ENCODE results near the gene NDUFB6. TPM values are rescaled to one million over a fixed set of nuclear protein-coding genes. Genes with fewer than 3 reads are reported as not detected.

The NDUFB6 gene
- total and polyA plus RNA-seq, 4 donors, result 48.6 to 109 (median 83.8) TPM

Other genes starting within 250 kb of the NDUFB6 start
- 10 to 100 TPM; 28.9 to 36.3 TPM for gene ACO1, start 188.5 kb downstream of the NDUFB6 start, total RNA-seq
- gene ACO1, start 188.5 kb downstream of the NDUFB6 start, polyA plus RNA-seq (ENCODE audit: insufficient read length in 2 of 2), result 10 to 100 TPM; 27.6 to 27.8 TPM
- gene RIGI, start 47.0 kb downstream of the NDUFB6 start, total RNA-seq, result 10 to 100 TPM; 11.5 to 12.2 TPM
- gene RIGI, start 47.0 kb downstream of the NDUFB6 start, polyA plus RNA-seq (ENCODE audit: insufficient read length in 2 of 2), result 1 to 10 TPM; 4.7 to 5.7 TPM
- 10 to 100 TPM in 1 of 2 donors, 1 to 10 TPM in 1; 7.0 to 27.8 TPM for gene SMIM27, start 20.8 kb downstream of the NDUFB6 start, total RNA-seq
- gene SMIM27, start 20.8 kb downstream of the NDUFB6 start, polyA plus RNA-seq (ENCODE audit: insufficient read length in 2 of 2), result 10 to 100 TPM; 19.5 to 22.9 TPM
- 10 to 100 TPM; 30.7 to 42.3 TPM for gene TOPORS, start 20.6 kb downstream of the NDUFB6 start, total RNA-seq
- 10 to 100 TPM; 17.1 to 22.5 TPM for gene TOPORS, start 20.6 kb downstream of the NDUFB6 start, polyA plus RNA-seq (ENCODE audit: insufficient read length in 2 of 2)
- under 1 TPM; 0.06 to 0.10 TPM for gene TAF1L, start 62.5 kb upstream of the NDUFB6 start, total RNA-seq
- gene TAF1L, start 62.5 kb upstream of the NDUFB6 start, polyA plus RNA-seq (ENCODE audit: insufficient read length in 2 of 2), result under 1 TPM in 1 of 2 donors, not detected in 1; 0.09 TPM
- gene TMEM215, start 210.4 kb upstream of the NDUFB6 start, total RNA-seq, result 1 to 10 TPM in 1 of 2 donors, under 1 TPM in 1; 0.44 to 5.2 TPM
- gene TMEM215, start 210.4 kb upstream of the NDUFB6 start, polyA plus RNA-seq (ENCODE audit: insufficient read length in 2 of 2), result 1 to 10 TPM; 1.3 to 1.5 TPM

Measured in spinal cord (tissue), 4 donors.